Stomach (tissue), 9 donors: ENCODE results near the gene GNG7. TPM values are rescaled to one million over a fixed set of nuclear protein-coding genes. Genes with fewer than 3 reads are reported as not detected.
"Not testable (repeated sequence)": the region's sequence is repeated elsewhere in the genome, so short reads cannot be mapped to it uniquely, and the experiment has no call there.

Experiments used
- DNase-seq, 2 donors: peaks; one replicate each; pipeline versions ENCODE4 v3.0.0 to v3.0.0-alpha.2; 2013 to 2019
- H3K27ac ChIP-seq, 5 donors: fragments of 200-600 bp in 4 of 5; sonication (generic) in 4 of 5; one replicate each; pipeline ENCODE4 v1.5.1; 2013 to 2019; ENCODE audit warnings: mild to moderate bottlenecking in 1 of 5, moderate library complexity in 1 of 5
- H3K27me3 ChIP-seq, 3 donors: fragments of 200-600 bp; sonication (generic); one replicate each; pipeline ENCODE4 v1.5.1; 2017 to 2019; ENCODE audit warnings: mixed run types in 1 of 3
- H3K36me3 ChIP-seq, 4 donors: fragments of 200-600 bp; sonication (generic); 1 replicate in 3 of 4; 2 replicates in 1 of 4; pipeline ENCODE4 v1.5.1; 2016 to 2019
- H3K4me1 ChIP-seq, 4 donors: fragments of 200-600 bp; sonication (generic); one replicate each; pipeline ENCODE4 v1.5.1; 2016 to 2019
- H3K4me3 ChIP-seq, 4 donors: fragments of 200-600 bp; sonication (generic) in 3 of 4; one replicate each; pipeline ENCODE4 v1.5.1; 2016 to 2019; ENCODE audit warnings: mild to moderate bottlenecking in 1 of 4
- H3K9me3 ChIP-seq, 4 donors: fragments of 200-600 bp; sonication (generic); one replicate each; pipeline ENCODE4 v1.5.1; 2016 to 2019
- CTCF ChIP-seq, 7 experiments: fragments of 450-650 bp in 4 of 7; fragments of 200-600 bp in 3 of 7; sonication (generic) in 3 of 7; IDR thresholded peaks; one replicate each; pipeline ENCODE4 v1.5.1; 2016 to 2019; ENCODE audit warnings: antibody characterized with exemption in 7 of 7, control low read depth in 2 of 7, mild to moderate bottlenecking in 1 of 7
- EP300 ChIP-seq: sonication (generic); formaldehyde crosslinking; IDR thresholded peaks from one replicate; pipeline ENCODE4 v1.6.1; 2017; ENCODE audit warnings: antibody characterized with exemption
- POLR2A ChIP-seq, 4 donors: fragments of 450-650 bp; IDR thresholded peaks; one replicate each; pipeline ENCODE4 v1.6.1; 2016; ENCODE audit warnings: antibody characterized with exemption in 4 of 4, control low read depth in 2 of 4, mild to moderate bottlenecking in 1 of 4, moderate library complexity in 1 of 4
- POLR2AphosphoS5 ChIP-seq, 3 donors: sonication (generic); formaldehyde crosslinking; IDR thresholded peaks; one replicate each; pipeline ENCODE4 v1.6.1; 2016; ENCODE audit warnings: antibody characterized with exemption in 3 of 3
- WGBS, 5 donors: extraction: QIAGEN DNeasy Blood & Tissue Kit in 3 of 5; methylation state at CpG; one replicate each; pipeline versions ENCODE4 v1.1.5 to v1.1.7; 2013 to 2018; 5-methylcytosine and 5-hydroxymethylcytosine counted together
- intact Hi-C: fragments of 100-400 bp; cut with DNase I; formaldehyde crosslinking; loops from one replicate; pipeline ENCODE4 v1.15.1; 2023; ENCODE audit warnings: low total_unique reads
- polyA plus RNA-seq, 3 donors: library from polyadenylated mRNA; stranded (reverse); fragments of 200-250 nt; gene quantifications; one replicate each; pipeline ENCODE4 v1.2.3, GENCODE V29; 2013
- total RNA-seq, 5 donors: library from RNA; depleted of rRNA; stranded (reverse); fragments of >200 nt; gene quantifications; one replicate each; pipeline versions ENCODE4 v1.1.0 to v1.2.3, GENCODE V29; 2014 to 2016
- donor health status: healthy with polysubstance abuse.
- donor health status: Bipolar disorder and iron deficiency.
- donor health status: healthy.

GNG7 gene
- total and polyA plus RNA-seq, 8 donors = 0.58 to 15.1 (median 4.3) TPM

- peaks cover 0 to 12% (median 0%) of the 10 kb centered on the region in 4 donors for H3K36me3 ChIP-seq
- H3K4me3 ChIP-seq = no peak overlapping the region
- 89 to 94% (median 92%) methylated on average over 6 of the region's 6 CpGs for WGBS, 5 donors
- TF ChIP-seq POLR2AphosphoS5 (IDR thresholded peaks at IDR 0.05) (no peak), POLR2A (IDR thresholded peaks at IDR 0.05) (no peak), CTCF (IDR thresholded peaks at IDR 0.05) (no peak), EP300 (no peak)
- no peaks in the 10 kb centered on the region for H3K27me3 ChIP-seq
- H3K4me1 ChIP-seq = no peaks in the 10 kb centered on the region
- no peaks in the 10 kb centered on the region for H3K9me3 ChIP-seq
- intact Hi-C loops = no loop called here
- H3K27ac ChIP-seq = peak overlapping the region in 1 of 5 donors; percentile 4
- no peak for DNase-seq
Observed at GRCh38 chr19:2685204-2685704, 17.2 kb downstream of the GNG7 start.

- Histone ChIP-seq H3K27ac (no peak overlapping the region), H3K36me3 (peaks cover 0 to 12% (median 0%) of the 10 kb centered on the region in 4 donors), H3K27me3 (no peaks in the 10 kb centered on the region), H3K9me3 (no peaks in the 10 kb centered on the region), H3K4me3 (no peak overlapping the region), H3K4me1 (no peaks in the 10 kb centered on the region)
- DNase-seq = no peak
- 77 to 88% (median 79%) methylated on average over 20 of the region's 20 CpGs for WGBS, 5 donors
- intact Hi-C loops = no loop called here
- no peak for TF ChIP-seq POLR2AphosphoS5 (IDR thresholded peaks at IDR 0.05)
- no peak for TF ChIP-seq POLR2A (IDR thresholded peaks at IDR 0.05)
- TF ChIP-seq EP300 = no peak
- no peak for TF ChIP-seq CTCF (IDR thresholded peaks at IDR 0.05)
Observed at GRCh38 chr19:2683430-2684003, 19.0 kb downstream of the GNG7 start.

- no peaks in the 10 kb centered on the region for H3K9me3 ChIP-seq
- no peaks in the 10 kb centered on the region for H3K27me3 ChIP-seq
- TF ChIP-seq EP300 (no peak), POLR2A (IDR thresholded peaks at IDR 0.05) (no peak), CTCF (IDR thresholded peaks at IDR 0.05) (no peak), POLR2AphosphoS5 (IDR thresholded peaks at IDR 0.05) (no peak)
- H3K36me3 ChIP-seq = peaks cover 0 to 12% (median 0%) of the 10 kb centered on the region in 4 donors
- H3K27ac ChIP-seq = peak overlapping the region in 1 of 5 donors; percentile 59
- DNase-seq = no peak
- H3K4me1 ChIP-seq = peaks cover 0 to 7% (median 0%) of the 10 kb centered on the region in 4 donors
- intact Hi-C loops = no loop called here
- no peak overlapping the region for H3K4me3 ChIP-seq
- 84 to 96% (median 94%) methylated on average over 11 of the region's 11 CpGs for WGBS, 5 donors
Observed at GRCh38 chr19:2680808-2681207, 21.7 kb downstream of the GNG7 start.

GRCh38 chr19:2679439-2679838, 23.1 kb downstream of the GNG7 start:
- 43 to 89% (median 87%) methylated on average over 2 of the region's 2 CpGs for WGBS, 5 donors
- H3K4me3 ChIP-seq = no peak overlapping the region
- no peaks in the 10 kb centered on the region for H3K9me3 ChIP-seq
- intact Hi-C loops = no loop called here
- TF ChIP-seq POLR2A (IDR thresholded peaks at IDR 0.05) (no peak), CTCF (IDR thresholded peaks at IDR 0.05) (no peak), POLR2AphosphoS5 (IDR thresholded peaks at IDR 0.05) (no peak), EP300 (no peak)
- peak overlapping the region in 1 of 5 donors; percentile 8 for H3K27ac ChIP-seq
- DNase-seq = no peak
- H3K27me3 ChIP-seq = no peaks in the 10 kb centered on the region
- H3K4me1 ChIP-seq = peaks cover 0 to 12% (median 6%) of the 10 kb centered on the region in 4 donors
- H3K36me3 ChIP-seq = peaks cover 0 to 12% (median 0%) of the 10 kb centered on the region in 4 donors

GRCh38 chr19:2678948-2679347, 23.5 kb downstream of the GNG7 start:
- H3K4me3 ChIP-seq, intact Hi-C loops, H3K9me3 ChIP-seq, DNase-seq, H3K27ac ChIP-seq, H3K27me3 ChIP-seq: not testable (repeated sequence)
- peaks cover 0 to 14% (median 6%) of the 10 kb centered on the region in 4 donors for H3K4me1 ChIP-seq
- 77 to 93% (median 92%) methylated on average over 5 of the region's 5 CpGs for WGBS, 5 donors
- peaks cover 0 to 12% (median 0%) of the 10 kb centered on the region in 4 donors for H3K36me3 ChIP-seq
